HepG2 (cell line): ENCODE data around the gene NPPA. TPM values are rescaled to one million over a fixed set of nuclear protein-coding genes. Genes with fewer than 3 reads are reported as not detected.

Experiments used
- ELF3 ChIP-seq: IDR thresholded peaks from 2 replicates; pipeline ENCODE4 v1.6.1; 2016; ENCODE audit warnings: missing genetic modification reagents, missing compliant biosample characterization
- ZBTB40 ChIP-seq, 2 experiments: fragments of 450-650 bp in 1 of 2; sonication (generic) in 1 of 2; formaldehyde crosslinking in 1 of 2; IDR thresholded peaks; 2 replicates each; pipeline versions ENCODE4 v1.6.1 to v1.8.0; 2016 to 2022; ENCODE audit warnings: antibody characterized with exemption in 1 of 2, mild to moderate bottlenecking in 1 of 2, missing genetic modification reagents in 1 of 2
- ZNF318 ChIP-seq: sonication (generic); formaldehyde crosslinking; IDR thresholded peaks from 2 replicates; pipeline ENCODE4 v1.4.0; 2020; ENCODE audit warnings: mild to moderate bottlenecking, missing genetic modification reagents
- polyA plus RNA-seq, 8 experiments: library from polyadenylated mRNA; depleted of rRNA in 3 of 8; stranded (reverse) in 7 of 8; unstranded in 1 of 8; fragments of >200 nt; fragmentation: Illumina TruSeq in 4 of 8; extraction: Trizol in 4 of 8; gene quantifications; 2 replicates each; pipeline versions ENCODE4 v1.2.1 to v1.2.3, GENCODE V29; 2011 to 2016; ENCODE audit warnings: low read depth in 4 of 8, missing spikeins in 1 of 8, mixed read lengths in 1 of 8; ENCODE audit not compliant: insufficient read depth in 1 of 8
- total RNA-seq, 5 experiments: library from RNA; depleted of rRNA; stranded (reverse); fragments of >200 nt; fragmentation: Illumina TruSeq; extraction: Trizol; gene quantifications; 2 replicates each; pipeline ENCODE4 v1.2.3, GENCODE V29; 2016; ENCODE audit warnings: low read depth in 1 of 5

Gene NPPA
- total and polyA plus RNA-seq, 2 of the 13 experiments (the other 11 are each of a cell fraction or from before 2014, with no cell fraction given): not detected

- TF ChIP-seq ZNF318 (CRISPR knock-in tag) (no peak), ZBTB40 (IDR thresholded peaks at IDR 0.05) (no peak), ZBTB40 (CRISPR knock-in tag; IDR thresholded peaks at IDR 0.05) (peak; percentile 37; the same call in 1 of the 2 replicates), ELF3 (CRISPR knock-in tag) (peak; percentile 94)
Measured at GRCh38 chr1:11842154-11843041, 5.2 kb downstream of the NPPA start (continued).
